Prostate gland (tissue), 2 donors: Measurements from ENCODE around the gene FIP1L1. TPM values are rescaled to one million over a fixed set of nuclear protein-coding genes. Genes with fewer than 3 reads are reported as not detected.

Experiments
- DNase-seq: peaks from one replicate; pipeline ENCODE4 v3.0.0-alpha.2; 2019; ENCODE audit warnings: low spot score
- H3K27ac ChIP-seq, 2 donors: fragments of 200-600 bp; sonication (generic); 2 replicates each; pipeline ENCODE4 v1.5.1; 2017 to 2019
- H3K27me3 ChIP-seq: fragments of 200-600 bp; sonication (generic); replicated peaks from 2 replicates; pipeline ENCODE4 v1.5.1; 2019; ENCODE audit not compliant: insufficient read depth
- H3K36me3 ChIP-seq, 2 donors: fragments of 200-600 bp; sonication (generic); 1 replicate in 1 of 2; 2 replicates in 1 of 2; pipeline versions ENCODE4 v1.5.1 to v1.8.1; 2017 to 2019
- H3K4me1 ChIP-seq: fragments of 200-600 bp; sonication (generic); replicated peaks from 2 replicates; pipeline ENCODE4 v1.5.1; 2019
- H3K4me3 ChIP-seq, 2 donors: fragments of 200-600 bp; sonication (generic); 2 replicates each; pipeline ENCODE4 v1.5.1; 2017 to 2019
- H3K9me3 ChIP-seq: fragments of 200-600 bp; sonication (generic); 2 replicates; pipeline ENCODE4 v1.5.1; 2017
- POLR2A ChIP-seq: fragments of 450-650 bp; IDR thresholded peaks from one replicate; pipeline ENCODE4 v1.6.1; 2016; ENCODE audit warnings: antibody characterized with exemption, mild to moderate bottlenecking
- POLR2AphosphoS5 ChIP-seq: sonication (generic); formaldehyde crosslinking; IDR thresholded peaks from one replicate; pipeline ENCODE4 v1.6.1; 2017; ENCODE audit warnings: antibody characterized with exemption
- WGBS: methylation state at CpG from one replicate; pipeline ENCODE4 v1.1.5; 2018; 5-methylcytosine and 5-hydroxymethylcytosine counted together
- intact Hi-C: fragments of 100-400 bp; cut with DNase I; formaldehyde crosslinking; loops from one replicate; pipeline ENCODE4 v1.14.2; 2022
- total RNA-seq, 2 donors: library from RNA; depleted of rRNA; stranded (reverse); fragments of >200 nt; gene quantifications; one replicate each; pipeline ENCODE4 v1.1.0, GENCODE V29; 2016
- TF ChIP-seq, protein P1 (sequence below), 4 experiments: fragments of 200-600 bp in 2 of 4; fragments of 450-650 bp in 2 of 4; sonication (generic) in 2 of 4; IDR thresholded peaks; 1 replicate in 3 of 4; 2 replicates in 1 of 4; pipeline ENCODE4 v1.5.1; 2016 to 2019; ENCODE audit warnings: antibody characterized with exemption in 4 of 4, mild to moderate bottlenecking in 2 of 4, moderate library complexity in 2 of 4

The FIP1L1 gene
- total RNA-seq, 2 donors from 2014 or later: 41.0 to 63.5 TPM

DNA sequence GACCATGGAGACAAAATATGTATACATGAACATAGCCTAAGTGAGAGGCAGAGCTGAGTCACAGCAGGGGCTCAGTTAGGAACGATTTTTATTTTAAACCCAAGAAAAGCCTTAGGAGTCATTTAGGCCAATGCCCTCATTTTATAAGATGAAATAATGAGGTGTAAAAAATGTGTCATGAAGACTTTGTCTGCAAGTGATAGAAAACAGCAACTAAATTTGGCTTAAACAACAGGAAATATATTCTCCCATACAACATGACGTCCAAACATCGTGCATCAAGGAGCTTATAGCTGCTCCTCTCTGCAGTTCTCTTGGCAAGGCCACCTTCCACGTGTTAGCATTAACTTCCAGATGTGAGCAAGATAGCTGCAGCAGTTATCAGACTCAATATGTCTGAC, 28.4 kb upstream of the FIP1L1 start:
- 79% methylated on average over 4 of the region's 4 CpGs for WGBS
- no peak overlapping the region for H3K27ac ChIP-seq
- intact Hi-C loops: no loop called here
- no peaks in the 10 kb centered on the region for H3K27me3 ChIP-seq
- DNase-seq: no peak
- no peaks in the 10 kb centered on the region for H3K9me3 ChIP-seq
- no peaks in the 10 kb centered on the region for H3K4me1 ChIP-seq
- no peak for TF ChIP-seq POLR2A
- no peak for TF ChIP-seq POLR2AphosphoS5
- TF ChIP-seq, protein P1, sequence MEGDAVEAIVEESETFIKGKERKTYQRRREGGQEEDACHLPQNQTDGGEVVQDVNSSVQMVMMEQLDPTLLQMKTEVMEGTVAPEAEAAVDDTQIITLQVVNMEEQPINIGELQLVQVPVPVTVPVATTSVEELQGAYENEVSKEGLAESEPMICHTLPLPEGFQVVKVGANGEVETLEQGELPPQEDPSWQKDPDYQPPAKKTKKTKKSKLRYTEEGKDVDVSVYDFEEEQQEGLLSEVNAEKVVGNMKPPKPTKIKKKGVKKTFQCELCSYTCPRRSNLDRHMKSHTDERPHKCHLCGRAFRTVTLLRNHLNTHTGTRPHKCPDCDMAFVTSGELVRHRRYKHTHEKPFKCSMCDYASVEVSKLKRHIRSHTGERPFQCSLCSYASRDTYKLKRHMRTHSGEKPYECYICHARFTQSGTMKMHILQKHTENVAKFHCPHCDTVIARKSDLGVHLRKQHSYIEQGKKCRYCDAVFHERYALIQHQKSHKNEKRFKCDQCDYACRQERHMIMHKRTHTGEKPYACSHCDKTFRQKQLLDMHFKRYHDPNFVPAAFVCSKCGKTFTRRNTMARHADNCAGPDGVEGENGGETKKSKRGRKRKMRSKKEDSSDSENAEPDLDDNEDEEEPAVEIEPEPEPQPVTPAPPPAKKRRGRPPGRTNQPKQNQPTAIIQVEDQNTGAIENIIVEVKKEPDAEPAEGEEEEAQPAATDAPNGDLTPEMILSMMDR (IDR thresholded peaks at IDR 0.05): no peak
- no peak overlapping the region for H3K4me3 ChIP-seq
- no peaks in the 10 kb centered on the region for H3K36me3 ChIP-seq

- no peak for DNase-seq
- Histone ChIP-seq H3K27ac (no peak overlapping the region), H3K36me3 (no peaks in the 10 kb centered on the region), H3K9me3 (no peaks in the 10 kb centered on the region), H3K4me3 (no peak overlapping the region), H3K4me1 (no peaks in the 10 kb centered on the region), H3K27me3 (no peaks in the 10 kb centered on the region)
- 97% methylated on average over 30 of the region's 32 CpGs for WGBS
- TF ChIP-seq POLR2AphosphoS5 (no peak), POLR2A (no peak)
- TF ChIP-seq, protein P1 (IDR thresholded peaks at IDR 0.05): no peak
- intact Hi-C loops: no loop called here
Observed at GRCh38 chr4:53354012-53354722, 23.3 kb upstream of the FIP1L1 start.

- no peak overlapping the region for H3K27ac ChIP-seq
- no peaks in the 10 kb centered on the region for H3K4me1 ChIP-seq
- intact Hi-C loops: no loop called here
- H3K27me3 ChIP-seq: no peaks in the 10 kb centered on the region
- no peaks in the 10 kb centered on the region for H3K9me3 ChIP-seq
- no peak for TF ChIP-seq POLR2AphosphoS5
- TF ChIP-seq POLR2A: no peak
- TF ChIP-seq, protein P1 (IDR thresholded peaks at IDR 0.05): no peak
- DNase-seq: no peak
- H3K36me3 ChIP-seq: no peaks in the 10 kb centered on the region
- H3K4me3 ChIP-seq: no peak overlapping the region
Observed at GRCh38 chr4:53355930-53356521, 21.4 kb upstream of the FIP1L1 start.

DNA sequence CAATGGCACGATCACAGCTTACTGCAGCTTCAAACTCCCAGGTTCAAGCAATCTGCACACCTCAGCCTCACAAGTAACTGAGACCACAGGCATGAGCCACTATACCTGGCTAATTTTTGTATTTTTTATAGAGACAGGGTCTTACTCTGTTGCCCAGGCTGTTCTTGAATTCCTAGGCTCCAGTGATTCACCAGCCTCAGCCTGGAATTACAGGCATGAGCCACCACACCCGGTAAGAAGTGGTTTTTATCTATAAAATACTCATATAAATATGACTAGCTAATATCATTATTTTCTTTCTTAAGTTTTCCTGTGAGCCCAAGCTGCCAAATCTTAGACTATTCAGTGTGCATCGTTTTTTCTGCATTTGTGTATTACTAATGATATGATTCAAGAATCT, 16.0 kb upstream of the FIP1L1 start:
- Histone ChIP-seq H3K9me3 (no peaks in the 10 kb centered on the region), H3K27ac (no peak overlapping the region), H3K36me3 (no peaks in the 10 kb centered on the region), H3K4me3 (no peak overlapping the region), H3K27me3 (no peaks in the 10 kb centered on the region), H3K4me1 (peaks cover 8% of the 10 kb centered on the region)
- TF ChIP-seq, protein P1 (IDR thresholded peaks at IDR 0.05): no peak
- TF ChIP-seq POLR2A: no peak
- TF ChIP-seq POLR2AphosphoS5: no peak
- WGBS: 90% methylated on average over 3 of the region's 3 CpGs
- DNase-seq: no peak
- intact Hi-C loops: no loop called here

DNA sequence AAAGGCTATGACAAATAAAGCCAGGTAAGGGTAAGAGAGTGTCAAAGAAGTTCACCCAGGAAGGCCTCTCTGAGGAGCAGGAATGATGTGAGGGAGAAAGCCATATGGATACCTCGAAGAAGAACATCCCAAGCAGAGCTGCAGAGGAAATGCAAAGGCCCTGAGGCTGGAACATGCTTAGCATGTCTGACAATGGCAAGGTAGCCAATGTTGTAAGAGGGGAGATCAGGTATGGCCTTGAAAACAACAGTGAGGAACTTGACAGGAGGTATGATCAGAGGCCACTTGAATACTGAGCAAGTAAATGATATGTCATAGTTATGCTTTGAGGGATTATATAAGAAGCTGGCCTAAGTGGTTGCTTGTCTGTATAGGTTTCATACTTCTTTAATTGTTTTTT, 15.3 kb upstream of the FIP1L1 start:
- no peak overlapping the region for H3K27ac ChIP-seq
- no peak for DNase-seq
- intact Hi-C loops: no loop called here
- no peaks in the 10 kb centered on the region for H3K9me3 ChIP-seq
- H3K27me3 ChIP-seq: no peaks in the 10 kb centered on the region
- TF ChIP-seq POLR2A: no peak
- TF ChIP-seq POLR2AphosphoS5: no peak
- TF ChIP-seq, protein P1 (IDR thresholded peaks at IDR 0.05): no peak
- WGBS: 95% methylated on average over 1 of the region's 1 CpG
- H3K4me1 ChIP-seq: peaks cover 8% of the 10 kb centered on the region
- no peak overlapping the region for H3K4me3 ChIP-seq
- no peaks in the 10 kb centered on the region for H3K36me3 ChIP-seq
